GM23338 (cell line): ENCODE measurements around the gene PSMD3.
"Not testable (repeated sequence)": the region's sequence is repeated elsewhere in the genome, so short reads cannot be mapped to it uniquely, and the experiment has no call there.

Experiments used
- CREB1 ChIP-seq: fragments of 250-450 bp; sonication (Bioruptor Pico); IDR thresholded peaks from 2 replicates; pipeline ENCODE4 v1.5.0; 2020; ENCODE audit warnings: low read depth, mild to moderate bottlenecking, moderate library complexity
- NANOG ChIP-seq: IDR thresholded peaks from 2 replicates; pipeline ENCODE4 v1.6.1; 2016; ENCODE audit warnings: antibody characterized with exemption, borderline replicate concordance

DNA sequence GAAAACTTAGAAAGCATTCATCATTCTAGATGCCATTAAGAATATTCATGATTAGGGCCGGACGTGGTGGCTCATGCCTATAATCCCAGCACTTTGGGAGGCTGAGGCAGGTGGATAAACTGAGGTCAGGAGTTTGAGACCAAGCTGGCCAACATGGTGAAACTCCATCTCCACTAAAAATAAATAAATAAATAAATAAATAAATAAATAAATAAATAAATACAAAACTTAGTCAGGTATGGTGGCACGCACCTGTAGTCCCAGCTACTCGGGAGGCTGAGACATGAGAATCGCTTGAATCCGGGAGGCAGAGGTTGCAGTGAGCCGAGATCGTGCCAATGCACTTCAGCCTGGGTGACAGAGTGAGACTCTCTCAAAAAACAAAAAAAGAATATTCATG is 20.7 kb downstream of the PSMD3 start:
- TF ChIP-seq CREB1 (CRISPR knock-in tag); NANOG: not testable (repeated sequence)
